ENCODE data around the gene BCL7C. TPM values are rescaled to one million over a fixed set of nuclear protein-coding genes. Genes with fewer than 3 reads are reported as not detected.

Gene BCL7C
- total RNA-seq, result 10 to 100 TPM; 15.3 to 34.9 (median 24.3) TPM

DNA sequence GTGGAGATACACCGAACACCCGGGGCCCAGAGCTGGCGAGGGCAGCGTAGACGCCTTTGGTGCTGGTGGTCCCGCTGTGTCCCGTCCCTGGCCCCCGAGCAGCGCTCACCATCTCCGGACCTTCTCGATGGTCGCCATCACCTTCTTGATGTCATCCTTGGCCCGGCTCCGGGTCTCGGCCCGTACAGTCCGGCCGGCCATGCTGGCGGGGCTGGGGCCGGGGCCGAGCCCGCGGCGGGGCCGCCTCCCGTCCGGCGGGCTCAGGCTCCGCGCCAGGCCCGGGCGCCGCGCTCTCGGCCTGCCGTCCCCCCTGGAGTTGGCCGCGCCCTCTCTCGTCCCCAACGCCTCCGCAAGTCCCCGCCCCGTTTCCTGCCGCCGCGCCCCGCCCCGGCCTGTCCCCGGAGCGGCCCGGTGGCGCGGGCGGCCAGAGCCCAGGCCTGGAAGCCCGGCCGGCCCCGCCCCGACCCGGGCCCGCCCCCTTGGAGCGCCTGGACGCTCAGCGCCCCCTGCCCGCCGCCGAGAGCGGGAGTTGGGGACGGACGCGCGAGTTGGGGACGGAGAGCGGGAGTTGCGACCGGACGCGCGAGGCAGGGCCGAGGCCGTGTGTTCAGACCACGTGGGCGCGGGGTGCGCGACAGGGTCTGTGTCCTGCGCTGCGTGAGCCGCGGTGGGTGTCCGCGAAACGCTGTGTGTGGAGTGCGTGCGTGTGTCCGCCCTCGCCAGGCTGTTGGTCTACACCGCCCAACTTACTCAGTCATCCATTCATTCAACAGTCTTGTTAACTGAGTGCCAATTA lies at the start of gene BCL7C:
BCL7C (minus strand) TSS at position 334 of the 796 bp plus-strand sequence; CDS start at position 201, 133 bp downstream.
- no peak for TF ChIP-seq CTCF (IDR thresholded peaks at IDR 0.05; ENCODE audit: low read depth)

DNA sequence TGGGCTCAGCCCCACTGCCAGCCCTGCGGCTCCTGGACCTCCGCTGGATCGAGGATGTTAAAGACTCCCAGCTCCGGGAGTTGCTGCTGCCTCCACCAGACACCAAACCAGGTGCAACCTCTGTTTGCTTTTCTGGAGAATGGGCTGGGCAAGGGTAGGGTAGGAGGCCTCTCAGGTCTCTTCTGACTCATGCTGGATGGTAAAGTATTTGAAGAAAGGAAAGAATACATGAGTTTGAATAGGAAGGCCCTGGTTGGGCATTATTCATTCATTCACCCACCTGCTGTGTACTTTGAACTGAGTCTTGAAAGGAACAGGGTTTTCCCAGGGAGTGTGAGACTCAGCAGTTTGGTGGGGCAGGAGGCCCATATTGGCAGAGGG lies 48.5 kb upstream of the BCL7C start:
- no peak for TF ChIP-seq CTCF (IDR thresholded peaks at IDR 0.05; ENCODE audit: low read depth)

DNA sequence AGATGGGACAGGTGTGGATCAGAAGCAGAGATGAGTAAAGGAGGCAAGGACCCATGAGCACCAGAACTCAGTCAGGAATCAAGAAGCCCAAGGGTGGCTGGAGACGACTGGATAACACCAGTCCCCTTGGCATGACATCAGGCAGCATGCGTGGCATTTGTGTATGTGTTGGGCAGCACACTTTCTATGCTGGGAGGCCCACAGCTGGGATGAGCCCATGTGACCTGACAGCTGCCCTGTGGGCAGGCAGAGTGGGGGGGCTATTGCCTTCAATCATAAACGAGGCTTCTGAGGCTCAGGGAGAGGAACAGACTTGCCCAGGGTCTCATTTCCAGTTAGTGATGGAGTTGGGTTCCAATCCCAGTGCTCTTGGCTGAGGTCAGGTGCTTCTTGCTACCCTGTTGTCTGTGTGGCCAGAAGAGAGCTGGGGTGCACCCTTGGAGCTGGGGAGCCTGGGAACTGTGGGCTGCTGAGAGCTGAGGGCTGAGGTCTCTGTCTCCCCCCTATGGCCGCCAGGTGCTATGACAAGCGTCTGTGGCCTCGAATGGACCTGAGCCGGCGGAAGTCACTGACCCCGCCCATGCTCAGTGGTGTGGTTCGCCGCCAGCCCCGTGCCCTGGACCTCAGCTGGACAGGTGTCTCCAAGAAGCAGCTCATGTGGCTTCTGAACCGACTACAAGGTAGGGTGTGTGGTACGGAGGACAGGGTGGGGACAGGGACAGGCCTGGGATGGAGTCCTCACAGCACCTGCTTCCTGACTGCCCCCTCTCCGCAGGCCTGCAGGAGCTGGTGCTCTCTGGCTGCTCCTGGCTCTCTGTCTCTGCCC lies 47.9 kb upstream of the BCL7C start:
- no peak for TF ChIP-seq CTCF (IDR thresholded peaks at IDR 0.05; ENCODE audit: low read depth)

GRCh38 chr16:30937692-30938091 lies 43.8 kb upstream of the BCL7C start:
- no peak for TF ChIP-seq CTCF (IDR thresholded peaks at IDR 0.05; ENCODE audit: low read depth)

DNA sequence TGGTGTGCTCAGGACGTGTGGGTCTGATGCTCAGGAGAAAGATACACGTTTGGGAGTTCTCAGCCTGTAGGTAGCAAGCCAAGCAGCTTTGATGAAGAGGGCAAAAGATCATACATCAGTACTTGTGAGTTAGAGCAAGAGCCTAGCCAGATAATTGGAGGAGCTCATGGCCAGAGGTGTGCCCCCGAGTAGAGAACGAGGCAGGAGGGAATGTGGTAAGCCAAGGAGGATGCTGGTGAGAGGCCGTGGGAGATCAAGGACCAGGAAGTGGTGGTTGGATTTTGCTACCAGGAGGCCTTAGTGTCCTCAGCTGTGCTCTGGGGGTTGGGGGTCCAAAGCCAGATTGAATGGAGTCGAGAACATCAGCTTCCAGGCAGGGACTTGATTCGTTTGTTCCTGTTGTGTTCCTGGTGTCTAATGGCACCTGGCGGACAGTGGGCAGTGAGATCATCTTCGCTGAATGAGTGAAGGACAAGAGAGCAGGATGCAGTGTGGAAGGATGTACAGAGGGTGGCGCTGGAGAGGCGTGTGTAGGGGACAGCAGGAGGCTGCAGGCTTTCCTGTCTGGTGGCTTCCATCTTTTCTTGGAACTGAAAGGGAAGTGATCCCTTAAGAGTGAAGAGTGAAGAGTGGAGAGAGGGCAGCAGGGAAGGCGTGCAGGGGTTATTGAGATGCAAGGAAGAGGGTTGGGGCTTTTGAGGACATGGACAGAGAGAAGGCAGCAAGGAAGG lies 41.1 kb upstream of the BCL7C start:
- no peak for TF ChIP-seq CTCF (IDR thresholded peaks at IDR 0.05; ENCODE audit: low read depth)

- TF ChIP-seq CTCF (IDR thresholded peaks at IDR 0.05; ENCODE audit: low read depth), result no peak
Measured at GRCh38 chr16:30931068-30931650, 37.3 kb upstream of the BCL7C start.
